Coronary artery (tissue), 2 donors: ENCODE measurements around the gene CD63.

ENCODE experiments used
- DNase-seq: peaks from one replicate; pipeline ENCODE4 v3.0.0-alpha.2; 2017; ENCODE audit warnings: low spot score
- H3K27ac ChIP-seq, 2 donors: fragments of 200-600 bp; sonication (generic); one replicate each; pipeline ENCODE4 v1.5.1; 2016 to 2019
- H3K4me3 ChIP-seq: fragments of 200-600 bp; sonication (generic); 2 replicates; pipeline ENCODE4 v1.5.1; 2016; ENCODE audit warnings: mild to moderate bottlenecking, moderate library complexity
- TF ChIP-seq, protein P1 (sequence below): fragments of 200-600 bp; sonication (generic); IDR thresholded peaks from one replicate; pipeline ENCODE4 v1.5.1; 2019; ENCODE audit warnings: antibody characterized with exemption

CD63 gene

GRCh38 chr12:55675666-55676065 is 53.1 kb downstream of the CD63 start:
- no peak overlapping the region for H3K27ac ChIP-seq
- H3K4me3 ChIP-seq = no peak overlapping the region
- TF ChIP-seq, protein P1, sequence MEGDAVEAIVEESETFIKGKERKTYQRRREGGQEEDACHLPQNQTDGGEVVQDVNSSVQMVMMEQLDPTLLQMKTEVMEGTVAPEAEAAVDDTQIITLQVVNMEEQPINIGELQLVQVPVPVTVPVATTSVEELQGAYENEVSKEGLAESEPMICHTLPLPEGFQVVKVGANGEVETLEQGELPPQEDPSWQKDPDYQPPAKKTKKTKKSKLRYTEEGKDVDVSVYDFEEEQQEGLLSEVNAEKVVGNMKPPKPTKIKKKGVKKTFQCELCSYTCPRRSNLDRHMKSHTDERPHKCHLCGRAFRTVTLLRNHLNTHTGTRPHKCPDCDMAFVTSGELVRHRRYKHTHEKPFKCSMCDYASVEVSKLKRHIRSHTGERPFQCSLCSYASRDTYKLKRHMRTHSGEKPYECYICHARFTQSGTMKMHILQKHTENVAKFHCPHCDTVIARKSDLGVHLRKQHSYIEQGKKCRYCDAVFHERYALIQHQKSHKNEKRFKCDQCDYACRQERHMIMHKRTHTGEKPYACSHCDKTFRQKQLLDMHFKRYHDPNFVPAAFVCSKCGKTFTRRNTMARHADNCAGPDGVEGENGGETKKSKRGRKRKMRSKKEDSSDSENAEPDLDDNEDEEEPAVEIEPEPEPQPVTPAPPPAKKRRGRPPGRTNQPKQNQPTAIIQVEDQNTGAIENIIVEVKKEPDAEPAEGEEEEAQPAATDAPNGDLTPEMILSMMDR = no peak
- peak; percentile 54 for DNase-seq
